Progenitor cell of endocrine pancreas (in vitro differentiated cells): ENCODE data around the gene TP53. TPM values are rescaled to one million over a fixed set of nuclear protein-coding genes. Genes with fewer than 3 reads are reported as not detected.

Experiments
- DNase-seq: peaks from one replicate; pipeline ENCODE4 v3.0.0; 2021; ENCODE audit warnings: low spot score; ENCODE audit not compliant: unreplicated experiment
- H3K27ac Mint-ChIP-seq: 2 replicates; pipeline ENCODE4 v1.8.0; 2021; ENCODE audit warnings: mild to moderate bottlenecking, moderate library complexity, mixed read lengths
- H3K27me3 Mint-ChIP-seq: 2 replicates; pipeline ENCODE4 v1.8.0; 2021; ENCODE audit warnings: mixed read lengths
- H3K36me3 Mint-ChIP-seq: 2 replicates; pipeline ENCODE4 v1.8.0; 2022; ENCODE audit warnings: mixed read lengths; ENCODE audit not compliant: insufficient read depth
- H3K4me1 Mint-ChIP-seq: 2 replicates; pipeline ENCODE4 v1.8.0; 2021; ENCODE audit warnings: low read depth, mixed read lengths
- H3K4me3 Mint-ChIP-seq: 2 replicates; pipeline ENCODE4 v1.8.0; 2021; ENCODE audit warnings: low read depth, mild to moderate bottlenecking, moderate library complexity, mixed read lengths
- H3K9me3 Mint-ChIP-seq: 2 replicates; pipeline ENCODE4 v1.8.0; 2021; ENCODE audit warnings: low read depth, mixed read lengths
- total RNA-seq: library from RNA; stranded (reverse); gene quantifications from 2 replicates; pipeline ENCODE4 v1.2.1, GENCODE V29; 2021
- TF ChIP-seq, protein P1 (sequence below): fragments of 200-600 bp; sonication (generic); IDR thresholded peaks from one replicate; pipeline ENCODE4 v1.5.0; 2021; ENCODE audit warnings: antibody characterized with exemption, mild to moderate bottlenecking; ENCODE audit not compliant: unreplicated experiment

The TP53 gene
- total RNA-seq, 1 donor from 2014 or later = 121 TPM

DNA sequence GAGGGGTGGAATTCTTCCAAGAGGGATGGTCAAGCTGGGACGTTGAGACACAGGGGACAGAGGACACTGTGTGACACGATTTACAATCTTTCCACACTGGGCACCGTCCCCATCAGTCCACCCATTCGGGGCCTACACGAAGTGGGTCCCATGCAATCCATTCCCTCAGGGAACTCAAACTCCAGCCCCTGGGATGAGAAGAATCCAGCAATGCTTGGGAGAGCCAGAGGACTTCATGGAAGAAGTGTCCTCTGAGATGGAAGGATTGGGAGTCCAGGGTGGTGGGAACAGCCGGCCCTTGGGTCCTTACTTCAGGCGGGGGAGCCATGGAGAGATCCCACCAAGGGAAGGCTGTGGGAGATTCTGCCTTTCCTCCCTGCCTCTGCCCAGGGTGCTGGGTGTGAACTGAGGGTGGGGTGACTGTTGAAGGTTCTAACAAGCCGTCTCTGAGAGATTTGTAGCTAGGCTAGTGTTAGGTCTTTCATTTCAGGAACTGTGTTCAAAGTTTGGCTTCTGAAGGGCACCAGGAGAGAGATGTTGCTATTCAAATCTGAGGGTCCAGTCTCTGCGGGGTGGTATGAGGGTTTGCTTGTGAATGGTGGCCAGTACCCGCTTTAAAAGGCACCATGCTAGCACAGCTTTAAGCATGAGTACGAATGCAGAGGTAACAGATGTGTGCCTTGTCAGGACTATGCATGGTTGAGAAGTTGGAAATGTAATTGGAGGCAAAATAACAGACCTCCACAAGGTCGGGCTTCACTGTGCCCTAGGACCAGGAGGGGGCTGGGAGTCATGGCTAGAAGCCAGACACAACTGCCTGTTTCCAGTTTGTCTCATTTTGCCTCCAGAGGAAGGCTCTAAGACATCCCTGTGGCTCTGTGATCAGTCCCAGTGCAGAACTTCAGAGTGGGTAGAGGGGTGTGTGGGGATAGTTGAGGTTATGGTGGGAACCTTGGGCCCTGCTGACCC, 34.6 kb downstream of the TP53 start:
- H3K27ac Mint-ChIP-seq = no peak overlapping the region
- peaks cover 17% of the 10 kb centered on the region for H3K4me1 Mint-ChIP-seq
- H3K4me3 Mint-ChIP-seq = peak overlapping the region; percentile 66
- DNase-seq = no peak
- peaks cover 61% of the 10 kb centered on the region for H3K27me3 Mint-ChIP-seq
- H3K36me3 Mint-ChIP-seq = no peaks in the 10 kb centered on the region
- no peaks in the 10 kb centered on the region for H3K9me3 Mint-ChIP-seq
- TF ChIP-seq, protein P1, sequence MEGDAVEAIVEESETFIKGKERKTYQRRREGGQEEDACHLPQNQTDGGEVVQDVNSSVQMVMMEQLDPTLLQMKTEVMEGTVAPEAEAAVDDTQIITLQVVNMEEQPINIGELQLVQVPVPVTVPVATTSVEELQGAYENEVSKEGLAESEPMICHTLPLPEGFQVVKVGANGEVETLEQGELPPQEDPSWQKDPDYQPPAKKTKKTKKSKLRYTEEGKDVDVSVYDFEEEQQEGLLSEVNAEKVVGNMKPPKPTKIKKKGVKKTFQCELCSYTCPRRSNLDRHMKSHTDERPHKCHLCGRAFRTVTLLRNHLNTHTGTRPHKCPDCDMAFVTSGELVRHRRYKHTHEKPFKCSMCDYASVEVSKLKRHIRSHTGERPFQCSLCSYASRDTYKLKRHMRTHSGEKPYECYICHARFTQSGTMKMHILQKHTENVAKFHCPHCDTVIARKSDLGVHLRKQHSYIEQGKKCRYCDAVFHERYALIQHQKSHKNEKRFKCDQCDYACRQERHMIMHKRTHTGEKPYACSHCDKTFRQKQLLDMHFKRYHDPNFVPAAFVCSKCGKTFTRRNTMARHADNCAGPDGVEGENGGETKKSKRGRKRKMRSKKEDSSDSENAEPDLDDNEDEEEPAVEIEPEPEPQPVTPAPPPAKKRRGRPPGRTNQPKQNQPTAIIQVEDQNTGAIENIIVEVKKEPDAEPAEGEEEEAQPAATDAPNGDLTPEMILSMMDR = no peak

GRCh38 chr17:7651665-7652387, 35.5 kb downstream of the TP53 start:
- no peak overlapping the region for H3K27ac Mint-ChIP-seq
- H3K27me3 Mint-ChIP-seq = peaks cover 64% of the 10 kb centered on the region
- no peaks in the 10 kb centered on the region for H3K36me3 Mint-ChIP-seq
- no peak for DNase-seq
- peak overlapping the region; percentile 72 for H3K4me3 Mint-ChIP-seq
- H3K9me3 Mint-ChIP-seq = no peaks in the 10 kb centered on the region
- TF ChIP-seq, protein P1 = peak; percentile 24
- peaks cover 11% of the 10 kb centered on the region for H3K4me1 Mint-ChIP-seq

- TF ChIP-seq, protein P1 = no peak
- no peak for DNase-seq
- Mint-ChIP-seq H3K9me3 (no peaks in the 10 kb centered on the region), H3K27me3 (peaks cover 66% of the 10 kb centered on the region), H3K4me1 (peaks cover 11% of the 10 kb centered on the region), H3K4me3 (peak overlapping the region; percentile 72), H3K27ac (no peak overlapping the region), H3K36me3 (no peaks in the 10 kb centered on the region)
Measured at GRCh38 chr17:7651097-7651664, 36.1 kb downstream of the TP53 start.

DNA sequence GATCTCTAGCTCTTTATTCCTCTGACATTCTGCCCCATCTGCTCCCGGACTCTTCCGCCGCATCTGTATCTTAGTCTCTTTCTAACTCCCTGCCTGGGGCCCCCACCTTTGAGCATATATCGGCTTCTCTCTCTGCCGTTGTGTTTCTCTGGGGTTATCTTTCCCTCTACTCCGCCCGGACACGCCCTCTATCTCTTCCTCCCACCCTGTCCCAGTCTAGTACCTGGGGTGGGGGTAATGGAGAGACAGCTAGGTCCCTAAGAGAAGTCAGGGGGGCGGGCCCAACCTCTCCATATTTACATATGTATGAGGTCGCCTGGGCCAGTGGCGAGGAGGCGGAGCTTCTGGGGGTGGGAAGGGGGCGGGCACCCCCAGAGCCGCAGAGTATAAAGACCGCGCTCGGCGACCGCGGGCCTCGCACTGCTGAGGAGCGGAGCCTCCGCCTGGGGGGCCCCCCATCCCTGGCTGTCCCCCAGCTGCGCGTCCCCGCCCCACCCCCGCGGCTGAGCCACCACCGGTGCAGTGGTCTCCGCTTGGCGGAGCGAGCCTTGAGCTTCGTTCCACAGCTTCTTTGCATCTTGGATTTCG, 36.7 kb downstream of the TP53 start, which contains the start of gene ATP1B2:
Gene ATP1B2 (plus strand): TSS at position 418 of the 588 bp plus-strand sequence. CDS start 593 bp downstream, outside the sequence.
- H3K27ac Mint-ChIP-seq = peak within 1 kb of the TSS; percentile 2
- TF ChIP-seq, protein P1 = no peak
- H3K4me1 Mint-ChIP-seq = peaks cover 11% of the 10 kb centered on the region
- peak within 1 kb of the TSS; percentile 72 for H3K4me3 Mint-ChIP-seq
- H3K36me3 Mint-ChIP-seq = no peaks in the 10 kb centered on the region
- DNase-seq = peak; percentile 41
- no peaks in the 10 kb centered on the region for H3K9me3 Mint-ChIP-seq
- H3K27me3 Mint-ChIP-seq = peaks cover 67% of the 10 kb centered on the region
